Ecto neural progenitor cell (in vitro differentiated cells): ENCODE results near the gene CAMK1G.

Source experiments
- DNase-seq: peaks from one replicate; pipeline ENCODE4 v3.0.0-alpha.2; 2018; ENCODE audit warnings: low spot score

CAMK1G gene

DNA sequence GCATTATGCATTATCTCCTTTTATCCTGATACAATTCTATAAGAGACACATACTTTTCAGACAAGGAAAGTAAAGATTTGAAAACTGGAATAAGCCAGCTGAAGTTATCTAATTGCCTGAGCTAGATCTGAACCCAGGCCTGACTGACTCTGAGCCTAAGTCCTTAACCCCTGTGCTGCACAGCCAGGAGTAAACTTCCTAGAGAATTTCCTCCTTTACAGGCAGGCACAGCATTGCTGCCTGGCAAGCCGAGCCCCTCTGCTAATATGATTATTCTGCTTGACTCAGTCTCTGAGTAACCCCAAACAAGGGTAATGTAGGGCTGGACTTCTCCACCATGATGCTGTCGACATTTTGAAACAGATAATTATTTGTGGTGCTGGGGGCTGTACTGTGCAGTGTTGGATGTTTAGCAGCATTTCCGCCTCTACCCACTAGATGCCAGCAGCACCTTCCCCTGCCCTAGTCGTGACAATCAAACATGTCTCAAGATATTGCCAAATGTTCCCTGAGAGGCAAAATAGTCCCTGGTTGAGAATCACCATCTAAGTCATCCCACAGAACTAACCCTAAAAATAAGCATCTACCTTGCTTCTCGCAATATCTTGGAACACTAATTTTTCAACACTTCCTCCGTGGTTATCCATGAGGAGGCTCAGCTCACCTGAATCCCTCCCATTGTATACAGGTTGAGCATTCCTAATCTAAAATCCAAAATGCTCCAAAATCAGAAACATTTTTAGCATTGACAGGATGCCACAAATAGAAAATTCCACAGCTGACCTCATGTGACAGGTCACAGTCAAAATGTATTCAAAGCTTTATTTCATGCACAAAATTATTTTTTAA, 18.5 kb downstream of the CAMK1G start:
- no peak for DNase-seq

- no peak for DNase-seq
Measured at GRCh38 chr1:209603877-209604276, 20.4 kb downstream of the CAMK1G start.

DNA sequence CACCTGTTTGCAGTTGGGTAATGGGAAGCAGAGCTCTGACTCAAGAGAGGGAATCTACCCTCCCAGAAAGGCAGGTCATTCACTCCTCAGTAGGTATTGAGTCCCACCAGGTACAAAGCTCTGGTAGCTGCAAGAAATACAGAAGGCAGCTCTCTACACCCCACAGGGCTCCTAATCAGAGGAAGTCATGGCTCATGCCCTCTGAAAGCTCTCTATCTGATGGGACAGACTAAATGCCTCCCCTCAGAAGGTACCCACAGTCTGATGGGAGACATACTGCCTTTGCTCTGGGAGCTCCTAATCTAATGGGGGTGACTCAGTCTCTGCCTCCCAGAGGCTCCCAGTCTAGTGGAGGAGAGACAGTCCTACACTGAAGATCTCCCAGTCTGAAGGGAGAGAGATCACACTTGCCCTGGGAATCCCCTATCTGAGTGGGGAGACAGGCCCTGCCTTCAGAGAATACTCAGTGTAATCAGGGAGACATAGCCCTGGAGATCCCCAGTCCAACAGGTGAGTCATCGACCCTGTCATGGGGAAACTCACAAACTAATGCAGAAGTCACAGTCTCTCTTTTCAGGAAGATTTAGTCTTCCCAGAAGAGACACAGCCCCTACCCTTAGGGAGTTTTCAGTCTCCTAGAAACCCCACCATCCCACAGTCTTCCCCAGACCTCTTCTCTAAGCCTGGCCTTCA, 23.7 kb downstream of the CAMK1G start:
- DNase-seq: no peak

DNA sequence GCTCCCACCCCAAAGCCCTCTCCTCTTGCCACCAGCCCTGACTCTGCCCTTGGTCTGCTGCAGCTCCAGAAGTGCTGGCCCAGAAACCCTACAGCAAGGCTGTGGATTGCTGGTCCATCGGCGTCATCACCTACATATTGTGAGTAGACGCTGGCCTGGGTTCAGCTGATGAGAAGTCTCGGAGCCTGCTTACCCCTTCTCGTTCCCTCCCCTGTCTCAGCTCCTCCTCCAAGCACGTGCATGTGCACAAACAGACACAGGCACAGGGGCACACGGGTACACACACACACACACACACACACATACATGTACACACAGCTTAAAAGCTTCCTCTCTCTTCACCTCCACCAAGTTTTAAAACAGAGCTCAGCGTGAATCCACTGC, 24.3 kb downstream of the CAMK1G start:
- DNase-seq: no peak

- DNase-seq: no peak
Measured at GRCh38 chr1:209609041-209609790, 25.7 kb downstream of the CAMK1G start.

- no peak for DNase-seq
Measured at GRCh38 chr1:209609791-209610630, 26.5 kb downstream of the CAMK1G start.

DNA sequence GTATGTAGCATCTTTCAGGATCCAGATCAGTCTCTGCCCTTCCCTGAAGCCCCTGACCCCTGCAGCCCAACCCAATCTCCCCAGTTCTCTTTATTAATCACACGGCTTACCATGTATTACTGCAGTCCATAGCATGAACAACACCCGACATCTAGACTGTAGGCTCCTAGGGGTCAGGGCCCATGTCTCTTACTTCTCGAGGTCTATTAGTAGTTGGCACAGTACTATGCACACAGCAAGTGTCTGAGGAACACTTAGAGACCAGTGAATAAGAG, 27.1 kb downstream of the CAMK1G start:
- no peak for DNase-seq

GRCh38 chr1:209611771-209612570, 28.5 kb downstream of the CAMK1G start:
- DNase-seq: no peak

GRCh38 chr1:209612646-209613399, 29.3 kb downstream of the CAMK1G start:
- DNase-seq: no peak

GRCh38 chr1:209613400-209614150, 30.1 kb downstream of the CAMK1G start:
- no peak for DNase-seq

GRCh38 chr1:209614151-209614420, 30.6 kb downstream of the CAMK1G start:
- no peak for DNase-seq

GRCh38 chr1:209614906-209615305, 31.4 kb downstream of the CAMK1G start:
- DNase-seq: no peak

DNA sequence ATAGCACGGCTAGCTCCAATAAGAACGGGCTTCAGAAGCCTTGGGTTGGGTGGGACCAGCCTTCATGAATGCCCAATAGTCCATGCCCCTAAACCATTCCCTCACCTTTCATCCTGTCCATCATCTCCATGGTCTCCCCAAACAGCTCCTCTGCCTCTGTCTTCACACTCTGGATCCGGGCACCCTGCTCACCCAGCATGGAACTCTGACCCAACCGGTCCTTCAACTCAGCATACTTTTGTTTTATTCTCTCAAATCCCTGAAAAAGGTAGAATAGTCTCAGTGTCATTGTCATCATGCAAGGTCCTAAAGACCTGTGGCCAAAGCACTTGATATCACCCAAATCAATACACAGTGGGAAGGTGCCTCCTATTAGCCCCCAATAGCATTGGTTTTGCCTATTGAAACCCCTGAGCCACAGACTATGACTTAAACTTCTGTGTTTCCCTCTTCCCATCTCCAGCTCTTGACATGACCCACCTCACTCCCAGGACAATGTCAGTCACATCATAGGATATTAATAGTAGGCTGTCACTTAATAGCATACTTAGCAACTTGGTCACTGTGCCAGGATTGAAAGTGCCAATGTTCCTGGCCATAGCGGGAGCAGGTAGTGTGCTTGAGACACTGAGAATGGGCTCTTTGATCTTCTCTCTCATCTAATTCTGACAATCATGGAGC, 33.0 kb downstream of the CAMK1G start:
- no peak for DNase-seq

GRCh38 chr1:209617047-209617673, 33.6 kb downstream of the CAMK1G start:
- no peak for DNase-seq

- no peak for DNase-seq
Measured at GRCh38 chr1:209617755-209618154, 34.2 kb downstream of the CAMK1G start.

- DNase-seq: no peak
Measured at GRCh38 chr1:209618291-209618690, 34.8 kb downstream of the CAMK1G start.

DNA sequence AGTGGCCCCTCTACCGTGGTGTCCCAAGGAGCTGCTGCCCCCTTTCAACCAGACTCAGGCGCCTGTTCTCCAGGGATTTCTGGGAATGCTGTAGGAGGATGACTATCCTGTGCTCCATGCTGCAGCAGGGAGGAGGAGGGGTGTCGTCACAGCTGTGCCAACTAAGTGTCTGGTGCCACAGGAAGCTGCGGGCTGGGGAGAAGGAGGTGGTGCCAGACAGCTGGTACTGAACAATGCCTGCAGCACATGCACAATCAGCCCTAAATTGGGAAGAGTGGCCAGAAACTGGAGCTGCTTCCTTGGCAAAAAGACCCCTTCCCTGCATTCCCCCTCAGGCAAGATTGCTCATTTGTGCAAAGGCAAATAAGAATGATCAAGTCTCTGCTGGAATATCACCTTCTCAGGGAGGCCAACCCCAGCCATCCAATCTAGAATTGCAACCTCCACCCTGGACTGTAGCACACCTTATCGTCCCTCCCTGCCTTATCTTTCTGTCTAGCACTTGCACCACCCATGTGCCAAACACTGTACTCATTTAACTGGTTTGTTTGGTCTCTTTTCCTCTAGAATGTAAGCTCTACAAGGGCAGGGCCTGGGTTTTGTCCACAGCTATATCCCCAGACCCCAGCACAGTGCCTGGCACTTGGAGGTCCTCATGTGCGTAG, 35.4 kb downstream of the CAMK1G start:
- DNase-seq: no peak

DNA sequence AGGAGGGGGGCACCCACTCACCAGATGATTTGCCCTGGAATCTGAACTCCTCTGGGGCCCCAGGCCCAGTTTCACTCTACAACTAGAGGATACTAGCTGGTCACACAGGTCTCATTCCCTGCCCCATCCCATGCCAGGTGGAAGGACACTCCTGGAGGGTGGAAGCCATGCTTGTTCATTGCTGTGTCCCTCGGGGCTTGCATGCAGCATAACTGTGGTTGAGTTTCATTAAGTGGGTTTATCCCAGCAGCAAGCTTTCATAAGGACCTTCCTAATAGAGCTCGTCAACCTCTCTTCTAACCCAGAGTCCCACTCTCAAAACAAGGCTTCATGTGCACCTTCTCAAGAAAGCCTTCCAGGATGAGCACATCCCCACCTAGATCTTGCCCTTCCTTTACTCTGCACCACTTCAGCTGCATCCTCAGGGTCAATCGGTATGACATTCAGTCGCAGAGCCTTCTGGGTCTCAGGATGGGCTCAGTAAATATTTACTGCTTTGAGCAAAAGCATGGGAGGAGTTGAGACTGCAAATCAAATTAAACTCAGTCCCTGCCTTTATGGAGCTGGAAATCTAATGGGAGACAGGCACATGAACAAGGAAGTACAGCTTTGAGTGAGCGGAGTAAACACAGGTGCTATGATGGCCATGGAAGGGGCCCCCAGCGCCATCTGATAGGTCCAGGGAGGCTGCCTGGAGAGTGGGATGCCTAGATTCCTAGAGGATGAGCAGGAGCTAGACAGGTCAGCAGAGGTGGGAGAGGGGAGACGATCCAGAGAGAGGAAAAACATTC, 36.4 kb downstream of the CAMK1G start:
- DNase-seq: no peak
